GM18907 (cell line): ENCODE results near the gene CHSY1.
"Not testable (repeated sequence)": the region's sequence is repeated elsewhere in the genome, so short reads cannot be mapped to it uniquely, and the experiment has no call there.

ENCODE experiments used
- ATAC-seq: cut with Tn5 transposase; IDR thresholded peaks from one replicate; pipeline ENCODE4 v1.9.1; 2021; ENCODE audit warnings: mild to moderate bottlenecking, moderate library complexity; ENCODE audit not compliant: unreplicated experiment

Gene CHSY1

DNA sequence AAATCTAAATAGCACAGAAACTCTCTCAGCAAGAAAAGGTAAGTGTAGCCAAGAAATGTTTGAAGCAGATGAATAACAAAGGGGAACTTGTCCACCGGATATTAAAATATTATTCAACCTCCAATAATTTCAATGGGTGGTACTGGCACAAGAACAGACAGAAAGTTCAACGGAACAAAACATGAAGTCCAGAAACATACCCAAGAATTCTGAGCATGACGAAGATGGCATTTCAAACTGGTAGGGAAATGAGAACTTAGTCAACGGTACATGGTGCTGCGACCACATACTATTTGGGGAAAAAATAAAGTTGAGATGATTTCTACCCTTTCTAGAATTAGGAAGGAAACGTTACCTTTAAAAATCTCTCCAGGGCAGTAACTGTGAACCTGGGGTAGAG is 5.5 kb downstream of the CHSY1 start:
- ATAC-seq = no peak

GRCh38 chr15:101244889-101245668 is 6.8 kb downstream of the CHSY1 start:
- no peak for ATAC-seq

GRCh38 chr15:101244036-101244781 is 7.6 kb downstream of the CHSY1 start:
- no peak for ATAC-seq

DNA sequence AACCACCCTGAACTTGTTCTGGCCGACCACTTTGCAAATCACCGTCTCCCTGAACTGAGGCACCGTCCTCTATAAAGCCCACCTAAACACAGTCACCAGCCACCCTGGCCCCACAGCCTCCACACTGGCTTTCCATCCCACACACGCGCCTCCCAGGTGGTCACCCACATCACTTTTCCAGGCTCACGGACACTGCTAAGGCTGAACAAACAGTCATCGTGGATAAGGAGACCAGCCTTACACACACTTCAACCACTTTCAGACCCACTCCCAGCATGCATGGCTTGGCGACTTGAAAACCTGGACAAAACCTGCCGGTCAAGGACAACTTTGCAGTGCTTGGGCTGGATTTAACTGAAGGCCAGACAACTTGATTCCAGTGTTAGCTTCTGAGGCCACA is 8.4 kb downstream of the CHSY1 start:
- ATAC-seq = no peak

DNA sequence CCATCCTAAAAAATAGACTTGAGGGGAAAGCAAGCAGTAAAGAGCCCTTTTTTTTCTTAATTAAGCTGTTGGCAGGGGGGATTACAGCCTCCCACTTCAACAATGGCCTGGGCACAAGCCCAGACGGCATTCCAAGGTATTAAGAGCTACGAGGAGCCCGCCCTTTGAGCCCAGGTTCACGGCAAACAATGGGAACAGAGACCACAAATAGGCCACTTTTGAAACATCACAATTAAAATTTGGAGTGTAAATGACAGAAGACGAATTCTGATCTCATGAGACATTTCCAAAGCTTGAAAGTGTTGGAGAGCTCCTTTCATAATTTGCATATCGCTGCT is 8.9 kb downstream of the CHSY1 start:
- ATAC-seq = no peak

DNA sequence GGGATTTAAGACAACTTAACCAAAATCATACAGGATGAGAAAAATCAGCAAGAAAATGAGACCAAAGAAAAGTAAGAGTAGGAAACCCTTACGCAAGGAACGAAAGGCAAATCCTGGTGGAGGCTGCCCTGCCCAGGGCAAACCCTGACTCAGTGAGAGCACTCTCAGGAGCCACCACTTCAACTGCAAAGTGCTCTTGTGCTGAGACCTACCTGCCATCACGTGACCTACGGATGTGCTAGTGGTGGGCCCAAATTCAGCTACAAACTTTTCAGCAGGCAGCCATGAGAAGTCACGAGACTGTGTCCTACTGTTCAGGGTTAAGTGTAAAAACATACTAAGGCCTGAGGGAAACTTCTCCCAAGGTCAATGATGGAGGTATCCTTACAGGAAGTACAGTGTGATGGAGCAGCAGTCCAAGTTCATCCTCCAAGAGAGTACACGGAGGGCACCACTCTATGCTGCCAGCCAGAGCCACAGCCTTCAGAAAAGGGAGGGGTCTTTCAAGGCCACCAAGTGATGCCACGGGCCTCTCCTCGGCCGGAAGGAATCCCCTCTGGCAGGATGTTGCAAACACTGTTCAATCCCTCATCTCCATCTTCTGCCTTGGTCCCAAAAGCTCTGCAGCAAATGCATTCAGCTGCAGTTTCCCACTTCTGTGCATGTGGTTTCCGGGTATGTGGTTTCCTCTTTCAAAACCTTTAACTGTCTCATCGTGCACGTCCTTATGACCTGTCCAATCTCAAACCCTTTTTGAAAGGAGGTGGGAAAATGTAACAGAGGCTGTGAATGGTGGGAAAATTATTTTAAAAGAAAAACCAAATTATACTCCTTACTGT is 9.5 kb downstream of the CHSY1 start:
- peak; percentile 72 for ATAC-seq

GRCh38 chr15:101240358-101240757 is 11.5 kb downstream of the CHSY1 start:
- ATAC-seq = no peak

DNA sequence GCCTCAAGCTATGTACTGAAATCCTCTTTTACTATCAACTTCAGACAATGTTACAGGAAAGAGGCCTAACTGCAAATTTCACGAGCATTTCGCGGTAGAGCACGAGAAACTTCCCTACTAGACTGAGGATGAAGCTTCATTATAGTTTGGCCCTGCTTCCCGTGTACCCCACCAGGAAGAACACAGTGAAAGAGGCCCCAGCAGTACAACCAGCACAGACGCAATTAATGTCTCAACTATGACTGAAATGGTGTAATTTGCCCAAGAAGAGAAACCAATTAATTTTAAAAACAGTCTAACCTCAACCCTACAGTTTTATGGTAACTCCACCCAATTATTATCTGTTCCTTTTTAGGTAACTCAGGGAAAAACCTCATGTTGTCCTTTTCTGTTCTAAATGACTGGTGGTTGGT is 12.1 kb downstream of the CHSY1 start:
- no peak for ATAC-seq

- ATAC-seq = no peak
Measured at GRCh38 chr15:101237251-101237650, 14.6 kb downstream of the CHSY1 start.

- no peak for ATAC-seq
Measured at GRCh38 chr15:101233651-101234280, 18.1 kb downstream of the CHSY1 start.

DNA sequence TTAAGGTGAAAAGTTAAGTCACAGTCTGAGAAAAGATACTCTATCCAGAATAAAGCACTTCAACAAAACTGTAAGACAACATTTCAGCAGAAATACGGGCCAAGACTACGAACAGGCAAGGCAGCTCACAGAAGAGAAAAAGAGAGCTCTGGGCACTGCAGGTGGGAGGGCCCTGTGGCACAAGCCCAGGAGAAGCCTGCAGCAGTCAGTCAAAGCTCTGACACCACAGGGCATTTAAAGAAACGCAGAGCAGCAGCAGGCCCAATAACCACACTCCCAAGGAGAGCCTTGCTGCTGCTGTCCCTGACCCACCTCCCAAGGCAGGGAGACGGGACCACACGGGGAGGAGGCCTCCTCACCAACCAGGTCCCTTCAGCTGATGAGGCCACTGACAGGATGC is 19.2 kb downstream of the CHSY1 start:
- no peak for ATAC-seq

DNA sequence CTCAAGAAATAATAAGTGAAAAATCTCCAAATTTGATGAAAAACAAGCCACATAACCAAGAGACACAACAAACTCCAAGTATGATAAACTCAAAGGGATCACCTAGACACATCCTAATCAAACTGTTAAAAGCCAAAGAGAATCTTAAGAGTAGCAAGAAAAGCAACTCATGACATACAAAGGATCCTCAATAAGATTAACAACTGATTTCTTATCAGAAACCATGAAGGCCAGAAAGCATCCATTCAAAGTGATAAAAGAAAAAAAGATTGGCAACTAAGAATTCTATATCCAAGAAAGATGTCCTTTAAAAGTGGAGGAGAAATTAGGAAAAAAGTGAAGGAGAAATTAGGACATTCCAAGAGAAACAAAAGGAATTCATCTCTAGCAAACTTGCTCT is 23.5 kb downstream of the CHSY1 start:
- no peak for ATAC-seq

DNA sequence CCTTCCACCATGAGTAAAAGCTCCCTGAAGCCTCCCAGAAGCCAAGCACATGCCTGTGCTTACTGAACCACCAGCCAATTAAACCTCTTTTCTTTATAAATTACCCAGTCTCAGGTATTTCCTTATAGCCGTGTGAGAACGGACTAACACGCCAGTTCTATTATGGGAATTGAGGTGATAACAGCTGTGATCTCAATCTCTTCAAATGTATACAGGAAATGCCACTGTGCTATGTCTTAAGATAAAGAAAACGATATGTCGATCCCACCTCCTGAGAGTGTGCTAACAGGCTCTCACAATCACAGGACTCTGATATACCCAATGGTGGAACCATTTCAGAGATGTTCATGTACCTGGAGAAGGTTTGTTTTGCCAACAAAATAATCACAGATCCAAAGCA is 26.2 kb downstream of the CHSY1 start:
- no peak for ATAC-seq

- ATAC-seq = no peak
Measured at GRCh38 chr15:101221902-101222301, 29.9 kb downstream of the CHSY1 start.

DNA sequence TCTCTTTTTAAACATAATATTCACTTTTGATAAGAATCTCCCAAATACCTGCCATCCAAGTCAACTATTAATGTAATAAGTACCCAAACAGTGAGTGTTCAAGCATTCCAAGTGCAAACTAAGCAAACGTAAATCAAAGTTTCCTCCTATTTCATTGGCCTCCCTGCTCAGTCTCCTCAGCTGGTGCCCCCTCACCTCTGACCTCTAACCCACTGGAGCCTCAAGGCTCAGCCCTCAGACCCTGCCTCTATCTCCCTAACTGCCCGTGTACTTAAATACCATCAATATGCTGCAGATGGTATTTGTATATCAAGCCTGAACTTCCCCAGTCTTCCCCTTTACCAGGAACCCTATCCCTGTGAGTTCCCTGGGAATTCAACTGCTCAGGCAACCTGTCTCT is 31.8 kb downstream of the CHSY1 start:
- ATAC-seq = no peak

- ATAC-seq = no peak
Measured at GRCh38 chr15:101219441-101219840, 32.4 kb downstream of the CHSY1 start.

- no peak for ATAC-seq
Measured at GRCh38 chr15:101217446-101217845, 34.4 kb downstream of the CHSY1 start.

- ATAC-seq = no peak
Measured at GRCh38 chr15:101216100-101216499, 35.7 kb downstream of the CHSY1 start.

DNA sequence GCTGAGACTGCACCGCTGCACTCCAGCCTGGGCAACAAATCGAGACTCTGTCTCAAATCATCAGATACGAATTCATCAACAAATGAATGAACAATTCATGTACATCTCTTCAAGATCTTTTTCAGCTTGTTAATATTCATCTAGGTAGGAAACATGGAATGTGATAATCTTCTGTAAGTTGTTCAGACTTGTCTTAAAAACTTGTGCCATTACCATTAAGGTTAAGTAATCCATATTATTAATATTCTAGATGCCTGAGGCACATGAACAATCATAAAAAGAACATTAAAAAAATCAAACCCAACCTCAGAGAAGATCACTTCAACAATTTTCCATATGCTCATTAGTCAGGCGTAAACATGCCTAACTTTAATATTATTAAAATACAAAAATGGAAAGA is 36.2 kb downstream of the CHSY1 start:
- no peak for ATAC-seq

DNA sequence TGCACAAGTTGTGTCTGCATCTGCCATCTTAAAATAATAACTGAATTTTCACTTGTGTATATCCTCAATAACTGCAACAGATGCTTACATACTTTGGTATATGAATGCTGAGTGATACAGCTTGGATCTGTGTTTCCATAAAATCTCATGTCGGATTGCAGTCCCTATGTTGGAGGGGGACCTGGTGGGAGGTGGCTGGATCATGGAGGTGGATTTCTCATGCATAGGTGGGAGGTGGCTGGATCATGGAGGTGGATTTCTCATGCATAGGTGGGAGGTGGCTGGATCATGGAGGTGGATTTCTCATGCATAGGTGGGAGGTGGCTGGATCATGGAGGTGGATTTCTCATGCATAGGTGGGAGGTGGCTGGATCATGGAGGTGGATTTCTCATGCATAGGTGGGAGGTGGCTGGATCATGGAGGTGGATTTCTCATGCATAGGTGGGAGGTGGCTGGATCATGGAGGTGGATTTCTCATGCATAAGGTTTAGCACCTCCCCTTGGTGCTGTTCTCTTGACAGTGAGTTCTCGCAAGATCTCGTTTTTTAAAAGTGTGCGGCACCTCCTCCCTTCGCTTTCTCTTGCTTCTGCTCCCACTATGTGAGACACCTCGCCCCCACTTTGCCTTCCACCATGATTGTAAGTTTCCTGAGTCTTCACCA is 37.3 kb downstream of the CHSY1 start:
- ATAC-seq = not testable (repeated sequence)

GRCh38 chr15:101213570-101213969 is 38.3 kb downstream of the CHSY1 start:
- no peak for ATAC-seq
